CD4-positive, alpha-beta T cell treated with Interleukin-2 at 100 ng/mL for 4 hours (primary cell): ENCODE results near the gene ALG9.

Experiments
- DNase-seq: peaks from one replicate; pipeline ENCODE4 v3.0.0-alpha.2; 2020; ENCODE audit warnings: low spot score

Gene ALG9

DNA sequence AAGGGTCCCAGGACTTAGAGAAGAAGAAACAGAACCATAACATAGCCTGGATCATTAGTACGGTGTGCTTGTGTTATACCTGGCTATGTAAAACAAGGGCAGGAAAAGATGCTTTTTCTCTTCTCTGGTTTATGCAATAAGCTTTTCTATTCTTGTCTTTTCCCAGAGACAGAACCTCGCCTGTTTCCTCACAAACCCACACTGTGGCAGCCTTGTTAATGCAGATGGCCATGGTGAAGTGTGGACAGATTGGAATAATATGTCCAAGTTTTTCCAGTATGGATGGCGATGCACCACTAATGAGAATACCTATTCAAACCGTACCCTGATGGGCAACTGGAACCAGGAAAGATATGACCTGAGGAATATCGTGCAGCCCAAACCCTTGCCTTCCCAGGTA, 10.8 kb upstream of the ALG9 start:
- DNase-seq, result no peak

DNA sequence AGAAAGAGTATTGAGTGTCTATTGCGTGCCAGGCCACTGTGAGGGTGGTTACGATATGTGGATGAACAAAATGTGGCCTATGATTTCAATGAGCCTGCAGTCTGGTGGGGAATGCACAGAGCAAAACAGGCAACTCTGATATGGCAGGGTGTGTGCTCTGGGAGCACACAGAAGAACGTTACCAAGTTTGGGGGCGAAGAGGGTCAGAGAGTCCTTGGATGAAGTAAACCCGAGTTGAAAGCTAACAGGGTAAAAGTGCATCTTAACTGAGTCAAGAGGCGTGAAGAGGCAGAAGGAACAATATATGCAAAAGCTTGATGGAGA, 8.2 kb upstream of the ALG9 start:
- DNase-seq, result no peak

DNA sequence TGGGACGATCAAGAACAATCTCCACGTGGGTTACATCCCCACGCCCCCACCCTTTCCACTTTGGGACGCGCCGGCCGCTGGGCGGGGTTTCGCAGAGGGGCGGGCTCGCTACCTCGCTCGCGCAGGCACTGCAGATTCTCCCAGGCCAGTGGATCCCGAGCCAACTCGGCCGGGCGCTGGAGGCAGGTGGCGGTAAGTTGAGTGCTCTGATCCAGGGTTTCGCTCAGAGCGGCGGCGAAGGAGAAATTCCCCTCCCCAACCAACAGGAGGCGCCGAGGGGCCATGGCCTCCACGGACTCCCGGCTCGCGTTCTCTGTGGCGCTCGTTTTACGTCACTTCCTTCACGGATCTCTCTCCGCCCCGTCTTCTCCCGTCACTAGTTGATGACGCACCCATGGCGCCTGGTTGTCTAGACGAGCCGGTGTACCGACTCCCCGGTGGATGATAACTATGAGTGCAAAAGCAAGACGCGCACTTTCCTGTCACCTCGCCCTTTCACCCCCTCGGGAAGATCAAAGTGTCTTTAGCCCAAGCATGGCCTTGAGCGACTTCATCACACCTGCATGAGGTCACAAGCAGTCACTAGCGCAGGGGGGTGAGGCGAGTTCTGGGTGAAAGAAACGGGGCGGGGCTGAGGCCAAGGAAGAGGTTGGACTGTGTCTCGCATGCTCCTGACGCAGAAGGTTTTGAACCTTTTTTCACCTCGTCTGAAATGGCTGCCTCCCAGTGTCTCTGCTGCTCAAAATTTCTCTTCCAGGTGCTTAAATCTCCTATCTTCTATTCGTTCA, 7.7 kb upstream of the ALG9 start, which contains the start of the genes CFAP68 and FDXACB1:
TSS of gene CFAP68 (plus strand) at position 693 of the 788 bp plus-strand sequence. CDS start at position 713, 20 bp downstream.
TSS of gene FDXACB1 (minus strand) at position 317 of the 788 bp plus-strand sequence. CDS start at position 284, 33 bp downstream.
- DNase-seq, result peak; percentile 95

DNA sequence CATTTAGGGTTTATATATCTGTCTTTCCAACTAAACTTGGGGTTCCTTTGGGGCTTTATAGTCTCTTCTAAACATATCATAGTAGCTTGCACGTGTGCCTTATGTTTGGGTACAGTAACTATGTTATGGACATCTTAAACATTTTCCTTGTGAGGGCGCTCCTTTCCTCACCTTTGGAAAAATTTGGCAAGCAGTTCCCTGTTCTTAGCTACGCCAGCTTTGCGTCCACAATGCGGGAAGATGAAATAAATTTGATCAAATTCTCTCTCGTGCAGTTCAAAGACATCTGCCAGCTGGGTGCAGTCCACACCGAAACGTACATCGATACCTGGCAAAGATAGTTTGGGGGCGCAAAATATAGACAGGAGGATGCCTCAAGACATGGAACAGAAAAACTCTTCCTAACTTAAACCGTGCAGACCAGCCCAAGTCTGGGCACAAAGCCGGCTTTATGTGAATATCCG, 7.0 kb upstream of the ALG9 start:
- no peak for DNase-seq

DNA sequence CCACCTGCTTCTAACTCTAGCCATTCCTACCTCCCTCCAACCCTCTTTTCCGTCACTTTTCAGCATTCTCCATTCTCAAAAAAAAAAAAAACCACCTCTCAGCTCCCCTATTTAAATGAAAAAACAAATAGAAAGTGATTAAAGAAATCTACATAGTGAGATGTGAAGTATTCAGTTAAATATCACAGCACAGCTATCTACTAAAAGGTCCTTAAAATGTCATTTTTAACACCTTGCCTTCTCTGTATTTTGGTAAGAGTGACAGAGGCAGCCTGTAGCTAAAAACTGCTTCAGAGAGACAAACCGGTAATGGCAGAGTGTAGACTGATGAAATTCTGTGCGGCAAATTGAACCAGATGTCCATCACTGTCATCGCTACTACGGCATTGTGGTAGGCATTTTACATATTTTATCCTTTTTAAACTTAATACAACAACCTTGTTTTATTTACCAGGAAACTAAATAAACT, 346 bp upstream of the ALG9 start:
- no peak for DNase-seq

DNA sequence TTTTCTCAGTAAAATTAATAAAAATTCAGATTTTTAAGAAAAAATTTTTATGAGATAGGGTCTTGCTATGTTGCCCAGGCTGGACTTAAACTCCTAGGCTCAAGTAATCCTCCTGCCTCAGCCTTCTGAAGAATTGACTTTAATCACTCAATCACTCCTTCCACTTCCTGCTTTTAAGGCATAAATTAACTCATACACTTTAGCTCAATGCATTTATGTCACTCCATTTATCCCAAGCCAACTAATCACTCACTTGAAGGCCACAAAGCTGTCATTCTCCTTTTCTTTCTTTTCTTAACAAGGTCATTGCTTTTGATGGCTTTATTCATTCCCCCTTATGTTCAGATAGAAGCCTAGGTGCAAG, 877 bp downstream of the ALG9 start:
- DNase-seq, result no peak

DNA sequence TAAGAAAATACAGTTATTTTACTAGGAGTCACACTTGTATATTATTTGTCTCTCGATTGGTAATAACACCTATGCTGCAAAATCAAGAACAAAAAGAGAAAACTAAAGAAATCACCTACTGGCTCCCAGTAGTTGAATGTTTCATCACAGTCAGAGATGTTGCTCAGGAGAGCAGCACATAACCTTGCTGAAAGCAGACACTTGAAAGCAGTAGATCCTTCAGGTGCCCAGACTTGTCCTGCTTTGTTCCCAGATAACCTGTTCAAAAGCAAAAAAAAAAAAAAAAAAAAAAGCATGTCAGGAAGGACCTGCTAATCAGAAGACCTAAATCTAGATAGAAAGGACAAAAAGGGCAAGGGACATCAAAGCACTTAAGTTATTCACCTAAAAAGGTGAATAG, 1.3 kb downstream of the ALG9 start:
- no peak for DNase-seq

DNA sequence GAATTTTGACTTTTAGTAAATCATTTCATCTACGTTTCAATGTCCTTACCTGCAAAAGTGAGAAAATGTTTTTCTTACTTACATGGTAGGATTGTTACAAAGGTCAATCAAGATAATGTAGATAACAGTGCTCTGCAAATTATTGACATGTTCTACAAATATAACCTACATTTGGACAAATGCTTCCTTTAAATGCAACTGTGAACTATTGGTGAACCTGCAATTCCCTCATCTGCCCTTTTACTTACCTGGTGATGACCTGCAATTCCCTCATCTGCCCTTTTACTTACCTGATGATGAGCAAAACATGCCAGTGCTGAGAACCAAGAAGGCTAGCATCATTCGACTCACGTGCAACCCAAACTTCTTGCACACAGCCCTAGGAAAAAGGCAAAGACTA, 11.1 kb downstream of the ALG9 start:
- DNase-seq, result no peak

DNA sequence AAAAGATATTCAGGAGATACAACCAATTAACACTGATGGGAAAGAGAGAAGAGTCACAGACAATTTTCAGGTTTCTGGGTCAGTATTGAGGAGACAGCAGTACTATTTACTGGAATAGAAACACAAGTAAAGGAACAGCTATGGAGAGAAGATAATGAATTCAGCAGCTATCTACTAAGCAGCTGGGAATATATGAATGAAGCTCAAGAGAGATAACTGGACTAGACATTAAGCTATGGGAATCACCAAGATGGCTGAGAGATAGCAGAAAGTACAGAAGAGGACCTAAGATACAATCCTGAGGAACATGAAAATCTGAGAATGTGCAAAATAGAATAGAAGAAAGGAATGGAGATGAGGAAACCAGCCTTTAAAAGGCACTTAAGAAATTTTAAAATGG, 15.9 kb downstream of the ALG9 start:
- DNase-seq, result no peak

DNA sequence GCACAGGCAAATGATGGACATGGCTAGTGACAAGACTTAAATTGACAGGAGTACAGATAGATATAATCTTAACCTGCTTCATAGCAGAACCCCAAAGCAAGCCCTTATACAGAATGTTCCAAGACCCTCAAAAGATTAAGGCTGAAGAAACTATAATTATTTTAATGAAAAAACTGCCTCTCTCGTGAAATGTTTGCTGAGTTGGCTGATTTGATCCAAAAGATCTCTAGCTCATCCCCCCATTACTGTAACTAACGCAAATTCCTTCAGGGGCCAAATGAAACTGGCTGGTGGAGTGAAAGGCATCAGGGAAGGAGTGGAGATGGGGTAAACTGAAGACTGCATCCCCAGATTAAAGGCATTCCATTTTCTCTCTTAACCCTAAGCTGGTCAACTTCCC, 19.3 kb downstream of the ALG9 start:
- no peak for DNase-seq

DNA sequence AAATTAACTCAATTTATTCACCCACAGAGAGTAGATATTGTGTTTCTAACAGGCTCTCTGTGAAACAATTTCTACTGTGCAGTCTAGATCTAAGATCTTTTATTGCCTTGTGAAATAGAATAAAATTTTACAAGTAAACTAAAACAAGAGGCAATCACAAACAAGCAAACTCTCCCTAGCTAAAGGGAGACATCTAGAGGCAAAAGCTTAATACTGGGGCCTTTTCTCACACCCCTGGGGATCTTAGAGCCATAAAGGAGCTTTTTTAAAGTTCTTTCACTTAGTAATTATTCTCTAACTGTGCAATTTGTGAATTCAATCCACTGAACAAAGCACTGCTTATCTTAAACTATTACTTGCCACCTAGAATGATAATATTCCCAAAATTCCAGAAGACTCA, 19.7 kb downstream of the ALG9 start:
- no peak for DNase-seq

DNA sequence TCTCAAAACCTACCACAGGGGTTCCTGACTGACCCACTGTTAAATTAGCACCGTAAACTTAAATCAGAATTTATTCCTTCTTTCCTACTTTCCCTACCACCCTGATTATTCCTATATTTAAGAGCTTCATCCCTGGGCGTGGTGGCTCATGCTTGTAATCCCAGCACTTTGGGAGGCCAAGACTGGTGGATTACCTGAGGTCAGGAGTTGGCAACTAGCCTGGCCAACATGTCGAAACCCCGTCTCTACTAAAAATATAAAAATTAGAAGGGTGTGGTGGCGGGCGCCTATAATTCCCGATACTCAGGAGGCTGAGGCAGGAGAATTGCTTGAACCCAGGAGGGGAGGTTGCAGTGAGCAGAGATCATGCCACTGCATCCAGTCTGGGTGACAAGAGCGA, 20.3 kb downstream of the ALG9 start:
- no peak for DNase-seq

DNA sequence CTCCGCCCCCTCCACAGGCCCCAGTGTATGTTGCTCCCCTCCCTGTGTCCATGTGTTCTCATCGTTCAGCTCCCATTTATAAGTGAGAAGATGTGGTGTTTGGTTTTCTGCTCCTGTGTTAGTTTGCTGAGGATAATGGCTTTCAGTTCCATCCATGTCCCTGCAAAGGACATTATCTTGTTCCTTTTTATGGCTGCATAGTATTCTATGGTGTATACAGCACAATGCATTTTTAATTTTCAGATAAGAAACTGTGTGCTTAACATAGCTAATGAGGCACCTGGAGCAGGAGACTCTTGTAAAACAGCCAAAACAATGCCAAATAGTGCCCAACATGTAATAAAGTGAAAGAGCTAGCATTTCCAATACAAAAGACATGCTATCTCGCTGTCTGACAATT, 21.8 kb downstream of the ALG9 start:
- DNase-seq, result no peak

DNA sequence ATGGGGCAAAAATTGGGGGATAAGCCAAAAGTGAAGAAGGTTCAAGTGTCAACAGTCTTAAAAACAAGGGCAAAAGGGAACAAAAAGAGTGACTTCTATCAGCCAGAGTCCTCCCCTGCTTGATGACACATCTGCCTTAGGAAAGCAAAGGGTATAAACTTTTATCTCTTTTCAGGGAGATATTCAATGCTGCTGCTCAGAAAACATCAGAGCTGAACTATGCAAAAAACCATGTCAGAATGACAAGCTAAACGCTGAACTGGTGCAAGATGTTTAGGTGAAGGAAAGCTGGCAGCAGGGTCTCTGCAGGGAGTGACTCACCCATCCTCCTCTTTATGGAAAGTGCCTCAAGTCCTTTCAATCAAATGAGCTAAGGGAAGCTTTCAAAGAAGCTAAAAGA, 24.7 kb downstream of the ALG9 start:
- no peak for DNase-seq

DNA sequence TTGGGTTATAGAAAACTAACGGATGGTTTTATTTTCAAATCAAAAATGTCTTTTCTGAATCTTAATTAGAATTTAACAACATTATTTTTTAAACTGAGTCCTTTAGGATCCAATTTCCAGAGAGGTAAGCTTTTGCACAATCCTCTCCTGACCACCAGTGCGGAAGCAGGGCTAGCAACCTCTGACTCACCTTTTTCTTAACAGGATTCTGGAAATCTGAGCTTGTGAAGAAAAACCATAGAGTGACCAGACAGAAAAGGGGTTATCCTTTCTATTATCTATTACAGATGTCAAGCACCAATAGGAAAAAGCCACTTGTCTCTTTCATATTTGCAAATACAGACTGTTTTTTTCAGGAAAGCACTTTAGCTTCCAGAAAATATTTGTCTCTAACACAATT, 25.3 kb downstream of the ALG9 start:
- no peak for DNase-seq

DNA sequence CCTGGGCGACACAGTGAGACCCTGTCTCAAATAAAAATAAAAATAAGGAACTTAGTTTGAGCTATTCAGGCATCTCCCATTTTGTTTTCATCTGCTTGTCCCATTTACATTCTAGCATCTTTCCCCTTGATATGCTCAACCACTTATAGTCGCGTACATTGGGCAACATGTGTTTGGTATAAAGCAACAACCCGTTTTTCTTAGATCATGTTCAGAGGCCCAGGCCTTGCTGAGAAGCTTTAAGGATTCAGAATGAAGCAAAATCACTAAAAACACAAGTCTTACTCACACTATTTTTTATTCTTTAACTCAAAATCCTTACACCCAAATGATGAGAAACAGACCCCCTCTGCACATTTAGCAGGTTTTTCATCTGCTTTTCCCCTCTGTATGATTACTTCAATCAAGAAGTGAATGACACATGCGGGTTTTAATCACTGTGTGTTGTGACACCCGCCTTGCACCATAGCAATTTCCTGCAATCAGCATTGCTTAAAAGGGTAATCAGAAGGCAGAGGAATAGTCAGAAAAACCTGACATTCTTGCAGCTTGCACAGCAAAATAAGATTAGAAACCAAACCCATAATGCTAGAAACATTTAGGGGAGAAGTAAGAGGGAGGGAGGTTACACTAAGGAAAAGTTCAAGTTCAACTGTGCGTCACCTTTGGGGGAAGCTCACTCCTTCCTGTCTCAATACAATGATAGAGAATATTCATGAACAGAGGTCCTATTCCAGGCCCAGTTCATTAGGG, 25.9 kb downstream of the ALG9 start:
- DNase-seq, result no peak

DNA sequence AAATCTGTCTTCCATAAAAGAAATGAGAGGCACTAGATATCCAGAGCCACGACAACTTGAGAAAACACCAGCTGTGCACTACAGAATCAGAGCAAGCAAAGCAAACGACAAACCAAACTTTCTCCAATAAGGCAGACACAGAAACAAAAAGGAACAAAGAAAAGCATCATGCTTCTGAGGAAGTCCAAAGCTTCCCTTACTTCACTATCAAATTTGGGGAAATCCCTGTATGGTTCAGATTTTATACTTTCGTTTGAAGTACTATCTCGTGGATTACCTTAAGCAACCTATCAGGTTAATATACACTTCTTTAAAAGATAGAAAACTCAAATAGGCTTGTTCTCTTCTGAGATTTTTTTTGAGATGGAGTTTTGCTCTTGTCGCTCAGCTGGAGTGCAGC, 27.7 kb downstream of the ALG9 start:
- no peak for DNase-seq

DNA sequence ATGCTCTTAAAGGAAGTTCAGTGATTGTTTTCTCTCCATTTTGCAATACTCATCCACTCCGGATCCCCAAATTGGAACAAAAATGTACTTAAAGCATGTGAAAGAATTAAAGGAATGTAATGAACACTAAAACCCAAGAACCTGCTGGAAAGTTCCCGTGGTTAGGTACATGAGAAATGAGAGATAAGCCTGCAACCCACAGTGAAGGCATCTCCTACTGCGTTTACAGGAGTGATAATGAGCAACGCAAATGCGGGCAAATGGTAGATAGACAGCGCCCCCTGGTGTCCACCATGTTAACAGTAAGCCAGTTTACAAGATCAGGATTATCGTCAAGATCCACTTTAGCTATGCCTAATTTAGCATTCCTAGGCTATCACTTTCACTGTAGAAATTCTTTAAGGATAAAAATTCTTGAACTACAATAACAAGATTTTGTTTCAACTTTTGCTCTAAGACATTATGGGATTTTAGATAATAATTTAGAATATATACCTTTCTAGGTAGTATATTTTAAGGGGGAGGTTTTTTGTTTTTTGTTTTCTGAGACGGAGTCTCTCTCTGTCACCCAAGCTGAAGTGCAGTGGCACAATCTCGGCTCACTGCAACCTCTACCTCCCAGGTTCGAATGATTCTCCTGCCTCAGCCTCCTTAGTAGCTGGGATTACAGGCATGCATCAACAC, 29.9 kb downstream of the ALG9 start:
- peak; percentile 85 for DNase-seq

DNA sequence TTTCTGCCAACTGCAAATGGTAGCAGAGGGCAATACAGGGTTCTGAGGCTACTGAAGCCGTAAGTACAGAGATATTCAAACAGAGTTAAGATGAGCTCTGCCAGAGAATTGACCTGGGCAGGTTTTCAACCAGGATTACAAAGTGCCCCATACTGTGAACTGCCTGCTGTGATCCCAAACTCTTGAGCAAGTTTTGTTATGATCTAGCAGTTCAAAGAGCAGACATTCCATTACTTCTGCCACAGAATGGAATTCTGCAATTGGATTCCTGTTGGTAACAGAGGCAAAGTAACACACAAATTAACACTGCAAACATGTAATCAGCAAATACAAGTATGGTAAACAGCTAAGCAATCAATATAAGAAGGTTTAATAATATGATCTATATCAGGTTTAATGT, 31.2 kb downstream of the ALG9 start:
- DNase-seq, result no peak

DNA sequence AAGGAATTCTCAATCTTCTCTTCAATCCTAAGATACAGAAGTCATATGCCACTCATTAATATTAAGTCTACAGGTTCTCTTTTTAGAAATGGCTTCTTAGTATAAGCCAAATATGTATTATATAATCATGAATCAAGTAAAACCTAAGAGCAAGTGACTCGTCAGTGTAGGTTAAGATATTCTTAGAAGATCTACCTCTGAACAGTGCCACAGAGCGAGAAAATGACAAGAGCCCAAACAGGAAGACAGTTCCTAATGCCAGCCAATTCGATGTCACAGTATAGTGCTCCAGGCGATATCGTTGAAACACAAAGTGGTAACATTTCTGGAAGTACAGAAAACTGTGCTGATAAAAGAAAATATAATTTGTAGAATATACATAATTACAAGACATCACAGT, 33.3 kb downstream of the ALG9 start:
- no peak for DNase-seq

DNA sequence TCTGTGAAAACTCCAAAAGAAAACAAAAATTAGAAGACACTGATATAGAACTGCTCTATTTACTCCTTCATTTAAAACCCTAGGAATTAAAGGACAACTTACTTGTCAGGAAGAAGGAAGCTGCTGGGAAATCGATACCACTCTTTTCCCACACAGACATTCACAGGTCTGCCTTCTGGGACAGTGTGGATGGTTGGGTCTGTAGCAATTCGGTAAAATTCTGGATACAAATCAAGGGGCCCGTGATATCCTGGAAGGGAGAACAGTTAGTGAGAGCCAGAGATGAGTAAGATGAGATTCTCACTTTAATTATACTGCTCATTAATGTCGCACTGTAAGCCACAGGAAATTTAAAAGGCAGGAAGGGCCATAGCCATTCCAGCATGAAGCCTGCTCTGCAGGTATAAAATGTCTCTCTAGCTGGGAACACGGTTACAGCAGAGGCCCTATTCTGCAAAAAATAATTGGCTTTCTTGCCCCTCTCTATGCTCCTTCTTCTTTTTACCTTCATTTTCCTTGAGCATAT, 34.0 kb downstream of the ALG9 start:
- DNase-seq, result no peak

DNA sequence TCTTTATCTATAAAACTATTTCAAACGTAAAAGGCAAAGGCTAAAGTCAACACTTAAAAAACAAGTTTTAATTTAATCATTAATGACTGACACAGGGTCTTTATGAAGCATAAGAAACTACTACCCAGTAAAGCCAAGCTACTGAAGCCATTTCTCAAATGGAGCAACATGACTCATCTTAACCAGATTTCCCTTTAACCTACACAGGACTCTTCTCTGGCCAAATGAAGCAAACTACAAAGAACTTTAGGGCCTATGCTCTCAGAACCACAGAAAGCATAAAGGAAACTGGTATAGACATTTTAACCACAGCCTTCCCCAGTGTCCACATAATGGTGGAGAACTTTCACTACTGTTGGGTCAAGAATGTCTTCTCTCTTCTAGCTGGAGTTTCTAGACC, 34.7 kb downstream of the ALG9 start:
- no peak for DNase-seq

DNA sequence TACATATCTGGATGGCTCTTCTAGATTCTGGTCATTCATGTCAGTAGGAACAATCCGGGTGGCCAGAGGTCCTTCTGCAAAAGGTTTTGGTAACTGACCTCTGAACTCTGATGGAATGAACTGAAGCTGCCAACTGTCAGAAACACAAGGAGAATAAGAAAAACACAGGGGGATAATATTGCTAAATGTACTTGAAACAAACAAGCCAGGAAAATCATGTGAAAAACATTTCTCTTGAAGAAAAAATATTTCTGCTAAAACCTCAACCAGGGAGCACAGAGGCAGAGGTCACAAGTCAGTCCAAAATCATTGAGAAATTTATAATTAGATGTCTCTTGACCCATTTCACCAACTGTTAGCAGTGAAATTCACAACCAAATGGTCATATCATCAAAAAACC, 35.2 kb downstream of the ALG9 start:
- no peak for DNase-seq
